Activated CD8-positive, alpha-beta T cell treated with anti-CD3 and anti-CD28 coated beads for 36 hours (primary cell): ENCODE results near the gene NDUFC2. TPM values are rescaled to one million over a fixed set of nuclear protein-coding genes. Genes with fewer than 3 reads are reported as not detected.
"Not testable (repeated sequence)": the region's sequence is repeated elsewhere in the genome, so short reads cannot be mapped to it uniquely, and the experiment has no call there.

Source experiments
- ATAC-seq: fragments of 200-7000 bp; cut with Tn5 transposase; one replicate; pipeline ENCODE4 v1.10.0; 2021; ENCODE audit warnings: mild to moderate bottlenecking, moderate library complexity
- CTCF ChIA-PET: fragments of 350-600 bp; sonication (Branson Sonifier 250); formaldehyde crosslinking; loops from one replicate; lab custom pipeline; 2021; ENCODE audit warnings: antibody characterized with exemption; lab: Charles Lee
- POLR2A ChIA-PET: fragments of 350-600 bp; sonication (Branson Sonifier 250); formaldehyde crosslinking; loops from one replicate; lab custom pipeline; 2021; ENCODE audit warnings: antibody characterized with exemption; lab: Charles Lee
- DNase-seq: peaks from one replicate; pipeline ENCODE4 v3.0.0-alpha.2; 2020
- H3K27ac Mint-ChIP-seq: one replicate; pipeline ENCODE4 v1.8.0; 2021; ENCODE audit warnings: mild to moderate bottlenecking, mixed read lengths
- H3K27me3 Mint-ChIP-seq: one replicate; pipeline ENCODE4 v1.8.0; 2021; ENCODE audit warnings: mixed read lengths
- H3K36me3 Mint-ChIP-seq: one replicate; pipeline ENCODE4 v1.8.0; 2021; ENCODE audit warnings: low read depth, mixed read lengths
- H3K4me1 Mint-ChIP-seq: one replicate; pipeline ENCODE4 v1.8.0; 2021; ENCODE audit warnings: low read depth, mixed read lengths
- H3K4me3 Mint-ChIP-seq: one replicate; pipeline ENCODE4 v1.8.0; 2021; ENCODE audit warnings: mild to moderate bottlenecking, moderate library complexity, mixed read lengths
- H3K9me3 Mint-ChIP-seq: one replicate; pipeline ENCODE4 v1.8.0; 2021; ENCODE audit warnings: mixed read lengths
- CTCF ChIP-seq: fragments of 200-600 bp; IDR thresholded peaks from one replicate; pipeline ENCODE4 v1.8.0; 2022; ENCODE audit warnings: antibody characterized with exemption, mild to moderate bottlenecking
- intact Hi-C: fragments of 100-400 bp; cut with micrococcal nuclease; formaldehyde crosslinking; loops from one replicate; pipeline ENCODE4 v1.10.0; 2022
- total RNA-seq, 2 experiments: library from RNA; stranded (reverse); gene quantifications; one replicate each; pipeline ENCODE4 v1.2.3, GENCODE V29; 2021

The NDUFC2 gene
- total RNA-seq, 2 experiments from 2014 or later, result 169 to 179 TPM

- ChIA-PET POLR2A (no interaction called here), CTCF (interaction anchor here (0.9 to 1.5 kb wide), 2 partner anchors 17 to 63 kb away, joined by 3 to 7 read pairs; no protein-coding TSS in a partner anchor)
- DNase-seq (no peak), ATAC-seq (no peak)
- Mint-ChIP-seq H3K36me3 (peaks cover 6% of the 10 kb centered on the region), H3K9me3 (no peaks in the 10 kb centered on the region), H3K4me3 (no peak overlapping the region), H3K27ac (no peak overlapping the region), H3K27me3 (no peaks in the 10 kb centered on the region), H3K4me1 (no peaks in the 10 kb centered on the region)
- no peak for TF ChIP-seq CTCF
- intact Hi-C loops, result no loop called here
These were observed 17.0 kb downstream of the NDUFC2 start for GRCh38 chr11:78062671-78063070.

- Mint-ChIP-seq H3K27ac (no peak overlapping the region), H3K27me3 (no peaks in the 10 kb centered on the region), H3K4me3 (no peak overlapping the region), H3K4me1 (no peaks in the 10 kb centered on the region), H3K36me3 (peaks cover 1% of the 10 kb centered on the region), H3K9me3 (no peaks in the 10 kb centered on the region)
- intact Hi-C loops, result no loop called here
- ATAC-seq, result no peak
- POLR2A ChIA-PET, result no interaction called here
- DNase-seq, result no peak
- CTCF ChIA-PET, result interaction anchor here (1.5 kb wide), 1 partner anchor 17 kb away, joined by 8 read pairs; no protein-coding TSS in a partner anchor
- no peak for TF ChIP-seq CTCF
These were observed 17.7 kb downstream of the NDUFC2 start for GRCh38 chr11:78061921-78062311.

- CTCF ChIA-PET, result interaction anchor here (1.5 kb wide), 1 partner anchor 16 kb away, joined by 8 read pairs; no protein-coding TSS in a partner anchor
These were observed 18.4 kb downstream of the NDUFC2 start for GRCh38 chr11:78061088-78061920.

GRCh38 chr11:78060533-78060932 is 19.1 kb downstream of the NDUFC2 start:
- no peak for ATAC-seq
- no peaks in the 10 kb centered on the region for H3K4me1 Mint-ChIP-seq

More at GRCh38 chr11:78061088-78061920, 18.4 kb downstream of the NDUFC2 start:
- ATAC-seq (no peak), DNase-seq (no peak)
- Mint-ChIP-seq H3K27ac (no peak overlapping the region), H3K4me3 (no peak overlapping the region), H3K27me3 (no peaks in the 10 kb centered on the region), H3K9me3 (no peaks in the 10 kb centered on the region), H3K4me1 (no peaks in the 10 kb centered on the region), H3K36me3 (no peaks in the 10 kb centered on the region)
- intact Hi-C loops, result no loop called here
- TF ChIP-seq CTCF, result no peak
- POLR2A ChIA-PET, result no interaction called here

GRCh38 chr11:78059749-78060328 is 19.8 kb downstream of the NDUFC2 start:
- H3K4me1 Mint-ChIP-seq, H3K9me3 Mint-ChIP-seq: not testable (repeated sequence)

More at GRCh38 chr11:78060533-78060932, 19.1 kb downstream of the NDUFC2 start:
- Mint-ChIP-seq H3K4me3 (no peak overlapping the region), H3K27me3 (no peaks in the 10 kb centered on the region), H3K9me3 (no peaks in the 10 kb centered on the region), H3K36me3 (no peaks in the 10 kb centered on the region), H3K27ac (no peak overlapping the region)
- intact Hi-C loops, result no loop called here
- no peak for TF ChIP-seq CTCF
- ChIA-PET CTCF (interaction anchor here (1.5 kb wide), 1 partner anchor 15 kb away, joined by 8 read pairs; no protein-coding TSS in a partner anchor), POLR2A (no interaction called here)
- DNase-seq, result no peak

More at GRCh38 chr11:78059749-78060328, 19.8 kb downstream of the NDUFC2 start:
- DNase-seq, H3K36me3 Mint-ChIP-seq, ATAC-seq, CTCF ChIA-PET, H3K27ac Mint-ChIP-seq, H3K4me3 Mint-ChIP-seq, H3K27me3 Mint-ChIP-seq, intact Hi-C loops, POLR2A ChIA-PET: not testable (repeated sequence)
